NCI-H2029 treated with DMSO at 0.1 percent for 48 hours (cell line): ENCODE measurements around the gene SLMAP.

Experiments
- DNase-seq: peaks from one replicate; lab custom pipeline; 2025; lab: John Stamatoyannopoulos, UW

Gene SLMAP

GRCh38 chr3:57961828-57962447 lies 205.8 kb downstream of the SLMAP start:
- no peak for DNase-seq

DNA sequence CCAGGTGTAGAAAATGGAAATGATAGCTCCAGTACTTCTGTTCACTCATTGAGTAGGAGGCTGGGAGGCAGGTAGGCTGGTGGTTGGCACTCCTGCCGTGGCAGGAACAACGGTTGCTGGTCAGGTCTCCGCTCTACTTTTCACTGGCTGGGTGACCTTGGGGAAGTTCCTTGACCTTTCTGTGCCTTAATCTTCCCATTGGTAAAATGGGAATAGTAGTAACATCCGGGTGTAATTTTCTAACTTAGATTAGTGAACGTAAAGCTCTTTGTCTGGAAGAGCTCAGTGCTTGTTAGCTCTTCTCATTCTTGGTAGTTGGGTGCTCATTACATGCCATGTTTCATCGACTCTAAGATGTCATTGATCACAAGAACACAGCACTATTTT lies 206.3 kb downstream of the SLMAP start:
- DNase-seq: no peak

- DNase-seq: no peak
Measured at GRCh38 chr3:57963811-57964346, 207.8 kb downstream of the SLMAP start.

DNA sequence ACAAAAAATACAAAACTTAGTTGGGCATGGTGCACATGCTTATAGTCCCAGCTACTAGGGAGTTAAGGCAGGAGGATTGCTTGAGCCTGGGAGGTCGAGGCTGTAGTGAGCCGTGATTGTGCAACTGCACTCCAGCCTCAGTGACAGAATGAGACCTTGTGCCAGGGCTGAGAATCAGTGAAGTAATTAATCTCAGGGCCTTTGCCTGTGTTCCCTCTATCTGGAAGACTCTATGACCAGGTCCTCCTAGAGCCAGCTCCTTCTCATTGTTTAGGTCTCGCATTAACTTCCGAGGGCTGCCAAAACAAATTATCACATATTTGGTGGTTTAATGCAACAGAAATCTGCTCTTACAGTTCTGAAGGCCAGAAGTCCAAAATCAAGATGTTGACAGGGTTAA lies 210.7 kb downstream of the SLMAP start:
- no peak for DNase-seq

DNA sequence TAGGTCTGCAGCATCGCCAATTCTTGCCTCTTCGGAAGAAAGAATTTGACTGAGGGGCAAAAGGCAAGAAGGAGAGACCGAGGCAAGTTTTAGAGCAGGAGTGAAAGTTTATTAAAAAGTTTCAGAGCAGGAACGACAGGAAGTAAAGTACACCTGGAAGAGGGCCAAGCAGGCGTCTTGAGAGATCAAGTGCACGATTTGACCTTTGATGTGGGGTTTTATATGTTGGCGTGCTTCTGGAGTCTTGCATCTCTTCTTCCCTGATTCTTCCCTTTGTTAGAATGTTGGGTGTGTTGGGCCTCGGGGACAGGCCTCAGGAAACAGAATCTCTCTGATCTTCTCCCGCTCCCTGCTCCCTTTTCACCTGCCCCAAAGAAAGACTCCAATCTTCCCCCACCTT lies 211.5 kb downstream of the SLMAP start:
- no peak for DNase-seq

GRCh38 chr3:57968501-57968900 lies 212.4 kb downstream of the SLMAP start:
- no peak for DNase-seq

- no peak for DNase-seq
Measured at GRCh38 chr3:57971975-57972374, 215.9 kb downstream of the SLMAP start.

DNA sequence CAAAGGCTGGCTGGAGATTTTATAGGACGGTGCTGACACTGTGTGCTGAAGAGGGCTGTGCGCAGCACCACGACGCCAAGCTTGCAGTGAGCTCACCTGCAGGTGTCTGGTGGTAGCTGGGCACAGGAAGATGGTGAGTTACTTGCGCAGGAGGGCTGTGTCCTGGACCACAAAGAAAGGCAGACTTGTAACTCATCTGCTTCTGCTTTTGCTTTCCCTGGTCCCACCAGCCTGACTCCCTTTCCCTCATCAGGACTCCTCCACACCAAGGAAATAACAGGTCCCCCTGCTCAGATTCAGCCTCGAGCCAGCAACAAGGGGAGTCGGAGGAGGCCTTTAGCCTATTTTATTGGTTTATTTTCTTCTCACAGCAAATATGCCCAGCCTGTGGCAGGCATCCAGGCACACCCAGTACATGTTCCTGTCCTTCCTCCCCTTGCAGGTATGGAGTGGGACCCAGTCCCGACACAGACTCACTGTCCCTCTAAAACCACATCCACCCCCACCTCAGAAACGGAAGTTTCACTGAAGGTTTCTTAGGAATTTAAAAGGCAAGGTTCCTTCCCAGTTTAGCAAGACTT lies 216.5 kb downstream of the SLMAP start:
- DNase-seq: no peak

DNA sequence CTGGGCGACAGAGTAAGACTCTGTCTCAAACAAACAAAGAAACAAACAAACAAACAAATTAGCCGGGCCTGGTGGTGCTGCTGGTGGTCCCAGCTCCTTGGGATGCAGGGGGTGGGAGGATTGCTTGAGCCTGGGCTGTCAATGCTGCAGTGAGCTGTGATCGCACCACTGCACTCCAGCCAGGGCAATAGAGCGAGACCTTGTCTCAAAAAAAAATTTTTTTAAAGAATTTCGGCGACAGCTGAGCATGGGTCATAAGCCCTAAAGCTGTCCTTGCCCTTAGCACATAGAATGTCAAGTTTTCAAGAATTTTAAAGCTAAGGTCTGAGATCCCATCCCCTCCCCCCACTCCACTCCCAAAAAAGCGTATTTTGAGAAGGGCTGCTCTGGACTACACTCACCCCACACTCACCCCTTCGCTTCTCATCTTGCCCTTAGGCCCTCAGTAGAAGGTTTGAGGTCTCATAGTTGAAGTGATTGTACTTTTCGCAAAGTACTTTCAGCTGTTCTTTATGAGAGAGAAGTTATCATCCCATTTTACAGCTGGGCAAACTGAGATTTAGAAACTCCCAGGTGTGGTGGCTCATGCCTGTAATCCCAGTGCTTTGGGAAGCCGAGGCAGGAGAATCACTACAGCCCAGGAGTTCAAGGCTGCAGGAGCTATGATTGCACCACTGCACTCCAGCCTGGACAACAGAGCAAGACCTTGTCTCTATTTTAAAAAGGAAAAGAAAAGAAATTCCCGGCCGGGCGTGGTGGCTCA lies 217.8 kb downstream of the SLMAP start:
- DNase-seq: no peak

DNA sequence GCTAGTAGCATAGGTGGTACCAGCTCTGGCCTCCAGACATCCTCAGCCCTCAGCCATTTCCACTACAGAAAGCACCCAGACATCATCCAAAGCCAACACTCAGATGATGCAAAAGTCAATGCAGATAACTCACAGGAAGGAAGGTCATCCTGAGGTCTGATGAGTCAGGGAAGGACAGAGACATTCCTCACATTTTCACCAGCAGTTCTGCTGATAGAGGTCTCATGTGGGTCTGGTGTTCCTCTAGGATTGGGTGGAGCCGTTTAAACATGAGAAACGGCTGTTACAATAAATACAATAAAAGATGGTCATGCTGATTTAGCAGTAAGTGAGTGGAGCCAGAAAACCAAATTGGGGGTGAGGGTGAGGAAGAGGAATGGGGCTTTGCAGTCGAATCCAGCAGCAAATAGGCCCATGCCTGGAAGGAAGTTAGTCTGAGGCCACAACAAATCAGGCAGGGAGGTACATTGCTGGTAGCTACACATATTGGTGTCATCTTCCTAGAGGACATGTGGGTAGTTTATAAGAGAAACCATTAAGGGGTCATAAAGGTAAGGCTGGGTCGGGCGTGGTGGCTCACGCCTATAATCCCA lies 218.8 kb downstream of the SLMAP start:
- no peak for DNase-seq

DNA sequence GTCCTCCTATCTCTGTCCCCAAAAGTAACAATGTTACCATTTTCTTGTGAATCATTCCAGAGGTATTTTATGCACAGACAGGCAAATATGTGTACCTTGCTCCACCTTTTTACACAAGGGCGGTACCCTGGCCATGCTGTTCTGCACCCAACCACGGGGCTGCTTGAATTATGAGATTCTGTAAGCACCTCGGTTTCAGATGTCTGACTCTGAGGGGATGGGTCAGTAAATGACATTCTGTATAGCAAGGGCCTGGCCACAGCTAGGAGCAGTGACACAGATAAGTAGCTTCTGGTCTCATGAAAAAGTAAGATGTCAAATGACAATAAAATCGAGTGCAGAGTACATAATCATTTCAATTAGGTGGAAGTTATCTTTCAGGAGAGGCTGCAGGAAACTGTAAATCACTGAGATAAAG lies 221.7 kb downstream of the SLMAP start:
- DNase-seq: no peak

- DNase-seq: no peak
Measured at GRCh38 chr3:57978316-57978715, 222.2 kb downstream of the SLMAP start.
